Measurements from ENCODE around the gene HTR5A.
"Not testable (repeated sequence)": the region's sequence is repeated elsewhere in the genome, so short reads cannot be mapped to it uniquely, and the experiment has no call there.

Gene HTR5A

GRCh38 chr7:155069992-155070751 lies at the start of gene HTR5A:
Gene HTR5A (plus strand): TSS chr7:155070324. CDS start chr7:155070900, 576 bp downstream.
- no peak for TF ChIP-seq CTCF (IDR thresholded peaks at IDR 0.05; ENCODE audit: low read depth, low read length)
- peak; percentile 29 for DNase-seq (ENCODE audit: extremely low read depth, low read depth)

GRCh38 chr7:155020996-155021395 lies 49.1 kb upstream of the HTR5A start:
- no peak for TF ChIP-seq CTCF (IDR thresholded peaks at IDR 0.05; ENCODE audit: low read depth, low read length)
- no peak for DNase-seq (ENCODE audit: extremely low read depth, low read depth)

DNA sequence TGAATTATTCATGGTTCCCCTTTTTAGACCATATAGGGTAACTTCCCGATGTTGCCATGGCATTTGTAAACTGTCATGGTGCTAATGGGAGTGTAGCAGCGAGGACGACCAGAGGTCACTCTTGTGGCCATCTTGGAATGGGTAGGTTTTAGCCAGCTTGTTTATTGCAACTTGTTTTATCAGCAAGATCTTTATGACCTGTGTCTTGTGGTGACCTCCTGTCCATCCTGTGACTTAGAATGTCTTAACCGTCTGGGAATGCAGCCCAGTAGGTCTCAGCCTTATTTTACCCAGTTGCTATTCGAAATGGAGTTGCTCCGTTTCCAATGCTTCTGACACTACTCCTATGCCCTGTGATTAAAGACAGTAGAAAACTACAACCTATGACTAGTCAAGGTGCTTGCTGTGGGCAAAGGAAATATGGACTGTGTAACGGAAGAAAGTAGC lies 48.4 kb upstream of the HTR5A start:
- no peak for DNase-seq (ENCODE audit: extremely low read depth, low read depth)
- no peak for TF ChIP-seq CTCF (IDR thresholded peaks at IDR 0.05; ENCODE audit: low read depth, low read length)

DNA sequence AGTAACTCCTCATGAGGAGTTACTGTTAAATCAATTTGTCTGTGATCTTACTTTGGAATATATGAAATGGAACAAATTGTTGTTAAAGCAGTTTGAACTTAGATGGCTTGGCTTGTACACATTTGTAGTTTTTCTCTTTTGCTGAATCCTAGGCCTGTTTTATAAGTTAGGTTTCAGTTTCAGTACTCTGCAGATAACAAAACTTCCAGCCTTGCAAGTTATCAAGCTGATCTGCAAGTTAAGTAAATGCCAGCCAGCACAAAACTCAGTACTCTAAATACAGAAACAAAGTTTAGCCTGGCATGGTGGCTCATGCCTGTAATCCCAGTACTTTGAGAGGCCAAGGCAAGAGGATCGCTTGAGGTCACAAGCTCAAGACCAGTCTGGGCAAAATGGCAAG lies 42.2 kb upstream of the HTR5A start:
- no peak for DNase-seq (ENCODE audit: extremely low read depth, low read depth)
- no peak for TF ChIP-seq CTCF (IDR thresholded peaks at IDR 0.05; ENCODE audit: low read depth, low read length)

GRCh38 chr7:155032978-155033377 lies 37.1 kb upstream of the HTR5A start:
- no peak for DNase-seq (ENCODE audit: extremely low read depth, low read depth)
- TF ChIP-seq CTCF (IDR thresholded peaks at IDR 0.05; ENCODE audit: low read depth, low read length), result no peak

- DNase-seq (ENCODE audit: extremely low read depth, low read depth), result not testable (repeated sequence)
These were observed 35.6 kb upstream of the HTR5A start for GRCh38 chr7:155034495-155034894.

GRCh38 chr7:155038335-155038734 lies 31.8 kb upstream of the HTR5A start:
- TF ChIP-seq CTCF (IDR thresholded peaks at IDR 0.05; ENCODE audit: low read depth, low read length), result no peak
- no peak for DNase-seq (ENCODE audit: extremely low read depth, low read depth)

GRCh38 chr7:155043756-155044155 lies 26.4 kb upstream of the HTR5A start:
- TF ChIP-seq CTCF (IDR thresholded peaks at IDR 0.05; ENCODE audit: low read depth, low read length), result no peak
- DNase-seq (ENCODE audit: extremely low read depth, low read depth), result no peak
